Thyroid gland (tissue), 4 donors: ENCODE measurements around the gene CTSL.

Source experiments
- CTCF ChIP-seq, 6 experiments: fragments of 200-600 bp in 3 of 6; fragments of 450-650 bp in 3 of 6; sonication (generic) in 3 of 6; IDR thresholded peaks; one replicate each; pipeline ENCODE4 v1.5.1; 2016 to 2019; ENCODE audit warnings: antibody characterized with exemption in 6 of 6, mild to moderate bottlenecking in 2 of 6, inconsistent platforms in 1 of 6, moderate library complexity in 1 of 6
- POLR2A ChIP-seq, 2 donors: fragments of 450-650 bp; IDR thresholded peaks; one replicate each; pipeline ENCODE4 v1.6.1; 2017; ENCODE audit warnings: antibody characterized with exemption in 2 of 2, mild to moderate bottlenecking in 2 of 2, moderate library complexity in 1 of 2

GRCh38 chr9:87718231-87718630 lies 7.7 kb upstream of the CTSL start:
- TF ChIP-seq POLR2A (IDR thresholded peaks at IDR 0.05) (no peak), CTCF (IDR thresholded peaks at IDR 0.05) (no peak)
